HFFc6 (cell line): ENCODE data around the gene ZNF784. TPM values are rescaled to one million over a fixed set of nuclear protein-coding genes. Genes with fewer than 3 reads are reported as not detected.

ENCODE experiments used
- DNase-seq: peaks from one replicate; pipeline ENCODE4 v3.0.0-alpha.2; 2018
- H3K27ac Mint-ChIP-seq: 2 replicates; pipeline ENCODE4 v1.8.0; 2020; ENCODE audit warnings: mild to moderate bottlenecking, mixed read lengths
- H3K27me3 Mint-ChIP-seq: 2 replicates; pipeline ENCODE4 v1.8.0; 2021; ENCODE audit warnings: mild to moderate bottlenecking, moderate library complexity, mixed read lengths; ENCODE audit not compliant: insufficient read depth
- H3K36me3 Mint-ChIP-seq: 2 replicates; pipeline ENCODE4 v1.8.0; 2021; ENCODE audit warnings: low read depth, mixed read lengths
- H3K4me1 Mint-ChIP-seq: 2 replicates; pipeline ENCODE4 v1.8.0; 2020; ENCODE audit warnings: low read depth, mixed read lengths
- H3K4me3 Mint-ChIP-seq: 2 replicates; pipeline ENCODE4 v1.8.0; 2020; ENCODE audit warnings: mild to moderate bottlenecking, moderate library complexity, mixed read lengths
- H3K9me3 Mint-ChIP-seq: 2 replicates; pipeline ENCODE4 v1.8.0; 2020; ENCODE audit warnings: mild to moderate bottlenecking, mixed read lengths
- total RNA-seq, 6 experiments: library from RNA; stranded (reverse); fragmentation: NEBNext Ultra II Directional; extraction: Animal tissue kit (Norgen Biotek cat#: 25700); gene quantifications; 2 replicates in 1 of 6; 3 replicates in 5 of 6; pipeline ENCODE4 v1.2.3, GENCODE V29; 2021
- TF ChIP-seq, protein P1 (sequence below): fragments of 200-600 bp; sonication (generic); IDR thresholded peaks from 2 replicates; pipeline ENCODE4 v1.5.0; 2021; ENCODE audit warnings: antibody characterized with exemption, mild to moderate bottlenecking

The ZNF784 gene
- total RNA-seq, 6 experiments from 2014 or later = 4.6 to 5.3 (median 4.8) TPM

DNA sequence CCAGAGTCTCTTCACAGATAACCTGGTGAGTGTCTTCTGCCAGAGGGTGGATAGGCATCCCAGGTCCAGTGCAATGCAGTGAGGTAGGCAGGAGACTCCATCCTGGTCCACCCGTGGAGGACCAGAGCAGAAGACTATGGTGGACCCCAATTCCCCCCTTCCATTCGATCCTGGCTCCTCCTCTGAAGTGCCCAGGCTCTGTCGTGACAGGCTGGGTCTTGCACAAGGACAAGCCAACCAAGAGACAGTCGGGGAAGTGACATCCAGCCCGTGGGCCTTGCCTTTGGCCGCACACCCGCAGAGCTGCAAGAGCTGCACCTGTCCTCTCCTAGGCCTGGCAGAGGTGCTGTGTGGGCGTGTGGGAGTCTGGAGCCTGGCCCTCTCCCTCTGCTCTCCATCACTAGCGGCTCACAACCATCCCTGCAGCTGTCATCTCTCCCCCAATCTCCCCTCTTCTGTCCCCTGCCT lies 3.1 kb downstream of the ZNF784 start:
- Mint-ChIP-seq H3K36me3 (peaks cover 34% of the 10 kb centered on the region), H3K27ac (no peak overlapping the region), H3K4me1 (peaks cover 31% of the 10 kb centered on the region), H3K27me3 (peaks cover 3% of the 10 kb centered on the region), H3K4me3 (no peak overlapping the region), H3K9me3 (no peaks in the 10 kb centered on the region; the same call in 1 of the 2 replicates)
- DNase-seq = no peak
- TF ChIP-seq, protein P1, sequence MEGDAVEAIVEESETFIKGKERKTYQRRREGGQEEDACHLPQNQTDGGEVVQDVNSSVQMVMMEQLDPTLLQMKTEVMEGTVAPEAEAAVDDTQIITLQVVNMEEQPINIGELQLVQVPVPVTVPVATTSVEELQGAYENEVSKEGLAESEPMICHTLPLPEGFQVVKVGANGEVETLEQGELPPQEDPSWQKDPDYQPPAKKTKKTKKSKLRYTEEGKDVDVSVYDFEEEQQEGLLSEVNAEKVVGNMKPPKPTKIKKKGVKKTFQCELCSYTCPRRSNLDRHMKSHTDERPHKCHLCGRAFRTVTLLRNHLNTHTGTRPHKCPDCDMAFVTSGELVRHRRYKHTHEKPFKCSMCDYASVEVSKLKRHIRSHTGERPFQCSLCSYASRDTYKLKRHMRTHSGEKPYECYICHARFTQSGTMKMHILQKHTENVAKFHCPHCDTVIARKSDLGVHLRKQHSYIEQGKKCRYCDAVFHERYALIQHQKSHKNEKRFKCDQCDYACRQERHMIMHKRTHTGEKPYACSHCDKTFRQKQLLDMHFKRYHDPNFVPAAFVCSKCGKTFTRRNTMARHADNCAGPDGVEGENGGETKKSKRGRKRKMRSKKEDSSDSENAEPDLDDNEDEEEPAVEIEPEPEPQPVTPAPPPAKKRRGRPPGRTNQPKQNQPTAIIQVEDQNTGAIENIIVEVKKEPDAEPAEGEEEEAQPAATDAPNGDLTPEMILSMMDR = no peak

DNA sequence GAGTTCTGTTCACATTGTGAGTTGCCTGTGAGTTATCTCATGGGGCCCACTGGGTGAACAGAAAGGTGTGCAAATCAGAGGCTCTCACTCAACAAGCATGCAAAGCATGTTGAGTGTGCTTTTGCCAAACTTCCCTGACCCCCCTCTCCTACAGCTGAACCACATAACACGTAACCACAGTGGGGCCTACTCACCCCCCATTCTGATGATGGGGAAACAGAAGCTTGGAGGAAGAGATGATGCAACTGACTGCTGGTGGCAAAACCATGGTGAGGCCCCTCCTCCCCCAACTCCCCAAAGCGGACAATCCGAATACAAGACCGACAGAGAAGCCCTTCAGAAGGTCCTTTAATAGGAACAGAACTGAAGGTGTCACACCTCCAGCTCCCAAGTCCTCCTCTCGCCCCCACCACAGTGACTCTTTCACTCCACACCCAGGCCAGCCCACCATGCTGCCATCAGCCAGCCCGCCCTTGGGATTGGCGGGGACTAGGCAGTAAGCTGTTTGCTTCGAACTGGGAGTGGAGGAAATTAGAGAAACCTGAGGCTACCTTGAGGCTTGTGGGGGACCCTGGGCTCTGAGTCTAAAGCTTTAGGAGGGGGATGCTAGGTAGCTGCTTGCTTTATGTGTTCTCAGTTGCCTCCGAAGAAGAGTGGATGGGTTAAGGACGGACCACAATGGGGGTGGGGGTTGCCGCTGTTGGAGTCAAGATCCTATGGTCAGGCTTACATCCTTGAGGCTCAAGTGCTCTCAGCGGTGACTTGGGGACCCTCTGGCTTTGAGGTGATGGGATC lies 3.8 kb downstream of the ZNF784 start:
- Mint-ChIP-seq H3K27ac (no peak overlapping the region), H3K27me3 (peaks cover 3% of the 10 kb centered on the region), H3K9me3 (no peaks in the 10 kb centered on the region; the same call in 1 of the 2 replicates), H3K36me3 (peaks cover 34% of the 10 kb centered on the region), H3K4me3 (no peak overlapping the region), H3K4me1 (peaks cover 31% of the 10 kb centered on the region)
- DNase-seq = no peak
- TF ChIP-seq, protein P1 = no peak

DNA sequence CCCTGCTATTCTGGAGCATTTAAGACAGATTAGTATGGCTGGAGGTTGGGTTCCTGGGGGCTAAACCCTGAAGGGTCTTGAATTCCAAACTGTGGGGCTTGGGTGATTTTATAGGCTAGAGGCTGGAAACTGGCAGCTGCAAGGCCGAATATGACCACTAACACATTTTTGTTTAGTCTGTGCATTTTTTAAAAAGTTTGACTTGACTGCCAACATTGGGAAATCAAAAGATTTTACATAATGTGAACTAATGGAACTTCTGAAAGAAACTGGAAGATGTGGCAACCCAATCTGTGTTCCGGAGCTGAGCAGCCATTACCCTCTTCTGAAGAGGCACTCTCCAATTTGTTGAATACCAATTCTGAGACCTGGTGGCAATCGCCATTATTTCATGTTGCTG lies 5.1 kb downstream of the ZNF784 start:
- Mint-ChIP-seq H3K36me3 (peaks cover 34% of the 10 kb centered on the region), H3K27me3 (peaks cover 3% of the 10 kb centered on the region), H3K4me3 (no peak overlapping the region), H3K9me3 (no peaks in the 10 kb centered on the region; the same call in 1 of the 2 replicates), H3K27ac (peak overlapping the region; percentile 24; the same call in 1 of the 2 replicates), H3K4me1 (peaks cover 24% of the 10 kb centered on the region)
- TF ChIP-seq, protein P1 = 0 out of 2 replicates have a peak, but pooled peaks have one; percentile 15
- peak; percentile 13 for DNase-seq

DNA sequence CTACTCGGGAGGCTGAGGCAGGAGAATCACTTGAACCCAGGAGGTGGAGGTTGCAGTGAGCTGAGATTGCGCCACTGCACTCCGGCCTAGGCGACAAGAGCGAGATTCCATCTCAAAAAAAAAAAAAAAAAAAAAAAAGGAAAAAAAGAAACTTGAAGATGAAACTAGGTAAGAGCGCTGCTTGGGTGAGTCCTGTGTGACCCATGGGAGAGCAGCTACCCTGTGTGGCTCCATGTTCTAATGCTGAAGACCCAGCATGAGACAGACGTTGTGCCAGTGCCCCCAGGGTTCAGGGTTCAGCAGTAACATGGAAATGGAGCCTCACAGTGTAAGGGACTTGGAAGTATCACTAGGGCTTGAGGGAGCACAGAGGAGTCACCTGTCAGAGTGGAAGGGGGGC lies 5.9 kb downstream of the ZNF784 start:
- TF ChIP-seq, protein P1 = no peak
- Mint-ChIP-seq H3K27me3 (peaks cover 4% of the 10 kb centered on the region), H3K4me1 (peaks cover 16% of the 10 kb centered on the region), H3K9me3 (no peaks in the 10 kb centered on the region), H3K36me3 (peaks cover 27% of the 10 kb centered on the region), H3K27ac (no peak overlapping the region), H3K4me3 (no peak overlapping the region)
- no peak for DNase-seq

DNA sequence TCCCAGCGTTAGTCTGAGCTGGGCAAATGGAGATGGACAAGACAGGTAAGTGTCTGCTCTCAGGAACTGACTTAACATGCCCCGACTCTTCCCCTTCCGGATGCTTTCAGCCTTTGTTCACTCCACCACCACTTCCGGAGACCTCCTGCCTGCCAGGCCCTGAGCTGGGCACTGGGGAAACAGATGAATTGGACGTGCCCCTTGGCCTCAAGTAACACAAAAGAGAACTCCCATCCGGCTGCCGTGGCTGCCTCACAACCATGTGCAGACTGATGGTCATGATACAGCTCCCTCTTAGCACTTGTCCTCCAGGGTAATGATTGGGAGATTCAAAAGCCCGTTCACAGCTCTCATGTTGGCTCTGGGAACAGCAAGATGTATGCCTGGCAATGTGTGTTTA lies 6.9 kb downstream of the ZNF784 start:
- TF ChIP-seq, protein P1 = no peak
- Mint-ChIP-seq H3K36me3 (peaks cover 31% of the 10 kb centered on the region), H3K27ac (no peak overlapping the region), H3K9me3 (no peaks in the 10 kb centered on the region), H3K27me3 (peaks cover 4% of the 10 kb centered on the region), H3K4me1 (peaks cover 14% of the 10 kb centered on the region), H3K4me3 (no peak overlapping the region)
- no peak for DNase-seq
